PC-9 (cell line): ENCODE results near the gene MNS1. TPM values are rescaled to one million over a fixed set of nuclear protein-coding genes. Genes with fewer than 3 reads are reported as not detected.
"Not testable (repeated sequence)": the region's sequence is repeated elsewhere in the genome, so short reads cannot be mapped to it uniquely, and the experiment has no call there.

ENCODE experiments used
- BruUV-seq: library from RNA; stranded (reverse); fragments of 400-500 nt; replicated peaks from 2 replicates; lab custom pipeline; 2021; lab: Mats Ljungman, UMichigan
- CTCF ChIA-PET: fragments of 300-600 bp; sonication (Branson Sonifier 250); formaldehyde crosslinking; loops from one replicate; lab custom pipeline; 2022; ENCODE audit warnings: antibody characterized with exemption; lab: Charles Lee
- POLR2A ChIA-PET: fragments of 300-600 bp; sonication (Branson Sonifier 250); formaldehyde crosslinking; loops from one replicate; lab custom pipeline; 2022; ENCODE audit warnings: antibody characterized with exemption; ENCODE audit not compliant: unreplicated experiment; lab: Charles Lee
- DNase-seq, 2 experiments: peaks; one replicate each; pipeline versions ENCODE4 v3.0.0 to v3.0.0-alpha.2; 2015 to 2022; ENCODE audit warnings: mixed read lengths in 1 of 2
- H2AFZ ChIP-seq: fragments of 200-600 bp; sonication (generic); 2 replicates; pipeline ENCODE4 v1.8.1; 2017; ENCODE audit warnings: antibody characterized with exemption
- H3F3A ChIP-seq: fragments of 200-600 bp; sonication (generic); 2 replicates; pipeline ENCODE4 v1.8.1; 2017; ENCODE audit warnings: antibody characterized with exemption, mild to moderate bottlenecking, low read depth; ENCODE audit not compliant: insufficient read depth
- H3K27ac ChIP-seq: fragments of 200-600 bp; sonication (generic); 2 replicates; pipeline ENCODE4 v1.6.1; 2016; ENCODE audit warnings: mixed run types
- H3K27me3 ChIP-seq: fragments of 200-600 bp; sonication (generic); 2 replicates; pipeline ENCODE4 v1.6.1; 2016; ENCODE audit warnings: low read depth, mixed run types; ENCODE audit not compliant: insufficient read depth
- H3K36me3 ChIP-seq: fragments of 200-600 bp; sonication (generic); 2 replicates; pipeline ENCODE4 v1.6.1; 2016; ENCODE audit warnings: low read depth, mixed run types
- H3K4me1 ChIP-seq: fragments of 200-600 bp; sonication (generic); replicated peaks from 2 replicates; pipeline ENCODE4 v1.6.1; 2016; ENCODE audit warnings: mixed run types; ENCODE audit not compliant: insufficient read depth
- H3K4me2 ChIP-seq: fragments of 200-600 bp; sonication (generic); 2 replicates; pipeline ENCODE4 v1.6.1; 2017; ENCODE audit warnings: mixed run types
- H3K4me3 ChIP-seq: fragments of 200-600 bp; sonication (generic); 2 replicates; pipeline ENCODE4 v1.6.1; 2016; ENCODE audit warnings: mixed run types
- H3K79me2 ChIP-seq: fragments of 200-600 bp; sonication (generic); 2 replicates; pipeline ENCODE4 v1.6.1; 2017; ENCODE audit warnings: low read depth, mixed run types
- H3K9me2 ChIP-seq: fragments of 200-600 bp; sonication (generic); 2 replicates; pipeline ENCODE4 v1.8.1; 2017; ENCODE audit warnings: mild to moderate bottlenecking; ENCODE audit not compliant: insufficient read depth
- H3K9me3 ChIP-seq: fragments of 200-600 bp; sonication (generic); 2 replicates; pipeline ENCODE4 v1.8.1; 2016; ENCODE audit warnings: low read depth; ENCODE audit not compliant: insufficient read depth
- H4K20me1 ChIP-seq: fragments of 200-600 bp; sonication (generic); 2 replicates; pipeline ENCODE4 v1.8.1; 2017; ENCODE audit not compliant: insufficient read depth
- EZH2 ChIP-seq: fragments of 200-600 bp; sonication (generic); IDR thresholded peaks from 2 replicates; pipeline ENCODE4 v1.8.0; 2017; ENCODE audit warnings: antibody characterized with exemption, low read depth
- intact Hi-C: fragments of 100-400 bp; cut with micrococcal nuclease; formaldehyde crosslinking; loops from one replicate; pipeline ENCODE4 v1.10.0; 2022; ENCODE audit not compliant: unreplicated experiment
- total RNA-seq: library from RNA; stranded (reverse); gene quantifications from 2 replicates; pipeline ENCODE4 v1.2.3, GENCODE V29; 2021
- TF ChIP-seq, protein P1 (sequence below): fragments of 200-600 bp; sonication (generic); conservative IDR thresholded peaks from 2 replicates; pipeline ENCODE4 v1.6.1; 2017; ENCODE audit warnings: mixed run types, antibody characterized with exemption, mild to moderate bottlenecking, moderate library complexity

The MNS1 gene
- total RNA-seq, 1 experiment from 2014 or later: 16.2 TPM

DNA sequence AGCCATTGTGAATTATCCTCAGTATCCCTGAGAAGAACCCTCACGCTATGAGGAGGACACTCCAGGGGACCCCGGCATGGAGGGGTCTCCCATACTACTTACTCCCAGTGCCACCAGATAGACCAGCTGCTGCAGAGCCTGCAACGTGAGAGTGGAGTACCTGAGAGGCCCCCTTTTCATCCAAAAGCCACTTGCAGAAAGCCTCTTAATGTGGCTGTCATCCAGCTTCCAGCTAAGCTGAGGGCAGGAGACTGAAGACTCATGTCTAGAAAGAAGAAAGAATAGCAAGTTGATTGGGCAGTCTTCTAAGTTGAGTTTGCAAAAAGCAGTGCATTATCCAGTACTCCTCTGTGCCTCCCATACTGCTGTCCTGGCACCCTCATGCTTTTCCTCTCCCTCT is 27.3 kb upstream of the MNS1 start:
- Histone ChIP-seq H3K4me2 (no peak overlapping the region), H3K36me3 (no peaks in the 10 kb centered on the region), H3K27me3 (no peaks in the 10 kb centered on the region), H2AFZ (no peak overlapping the region), H3K9me2 (no peaks in the 10 kb centered on the region), H3K4me3 (no peak overlapping the region), H4K20me1 (no peaks in the 10 kb centered on the region), H3F3A (no peaks in the 10 kb centered on the region), H3K79me2 (no peaks in the 10 kb centered on the region), H3K9me3 (no peaks in the 10 kb centered on the region), H3K27ac (no peak overlapping the region), H3K4me1 (no peaks in the 10 kb centered on the region; the same call in 1 of the 2 replicates)
- TF ChIP-seq, protein P1, sequence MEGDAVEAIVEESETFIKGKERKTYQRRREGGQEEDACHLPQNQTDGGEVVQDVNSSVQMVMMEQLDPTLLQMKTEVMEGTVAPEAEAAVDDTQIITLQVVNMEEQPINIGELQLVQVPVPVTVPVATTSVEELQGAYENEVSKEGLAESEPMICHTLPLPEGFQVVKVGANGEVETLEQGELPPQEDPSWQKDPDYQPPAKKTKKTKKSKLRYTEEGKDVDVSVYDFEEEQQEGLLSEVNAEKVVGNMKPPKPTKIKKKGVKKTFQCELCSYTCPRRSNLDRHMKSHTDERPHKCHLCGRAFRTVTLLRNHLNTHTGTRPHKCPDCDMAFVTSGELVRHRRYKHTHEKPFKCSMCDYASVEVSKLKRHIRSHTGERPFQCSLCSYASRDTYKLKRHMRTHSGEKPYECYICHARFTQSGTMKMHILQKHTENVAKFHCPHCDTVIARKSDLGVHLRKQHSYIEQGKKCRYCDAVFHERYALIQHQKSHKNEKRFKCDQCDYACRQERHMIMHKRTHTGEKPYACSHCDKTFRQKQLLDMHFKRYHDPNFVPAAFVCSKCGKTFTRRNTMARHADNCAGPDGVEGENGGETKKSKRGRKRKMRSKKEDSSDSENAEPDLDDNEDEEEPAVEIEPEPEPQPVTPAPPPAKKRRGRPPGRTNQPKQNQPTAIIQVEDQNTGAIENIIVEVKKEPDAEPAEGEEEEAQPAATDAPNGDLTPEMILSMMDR: no peak
- no peak for TF ChIP-seq EZH2
- no TSS peak for BruUV-seq
- intact Hi-C loops: loop anchor here (5.0 to 10.0 kb wide), 3 partner anchors 393 to 1035 kb away; no protein-coding TSS in a partner anchor
- DNase-seq: no peak
- ChIA-PET CTCF (no interaction called here), POLR2A (no interaction called here)

DNA sequence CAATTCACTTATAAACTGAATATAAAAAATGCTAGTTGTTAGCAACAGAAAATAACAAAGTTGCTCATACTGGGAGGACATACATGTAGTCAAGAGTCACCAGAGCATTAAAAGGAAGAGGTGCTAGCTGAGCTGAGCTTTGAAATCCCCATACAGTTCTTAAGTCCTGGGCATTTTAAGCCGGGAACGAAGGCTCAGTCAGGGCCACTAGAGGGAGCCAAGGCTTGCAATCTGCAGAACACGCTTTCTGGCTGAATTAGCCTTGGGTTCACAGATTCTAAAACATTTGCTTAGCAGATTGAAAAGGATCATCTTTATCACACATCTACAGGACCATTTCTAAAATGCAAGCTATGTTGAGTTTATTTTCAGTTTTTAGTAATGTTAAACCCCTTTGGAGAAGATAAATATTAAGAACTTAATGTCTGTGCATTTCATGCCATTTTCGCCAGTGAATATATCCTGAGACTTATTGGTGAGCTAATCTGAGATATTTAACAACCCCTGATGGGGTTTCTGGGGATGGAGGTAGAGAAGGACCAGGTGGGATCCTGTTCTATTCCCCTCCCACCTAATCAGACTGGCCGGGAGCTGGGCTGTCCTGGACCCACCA is 26.3 kb upstream of the MNS1 start:
- H4K20me1 ChIP-seq: no peaks in the 10 kb centered on the region
- POLR2A ChIA-PET: interaction anchor here (0.7 kb wide), 1 partner anchor 429 kb away, joined by 5 read pairs; no protein-coding TSS in a partner anchor
- BruUV-seq: no TSS peak

DNA sequence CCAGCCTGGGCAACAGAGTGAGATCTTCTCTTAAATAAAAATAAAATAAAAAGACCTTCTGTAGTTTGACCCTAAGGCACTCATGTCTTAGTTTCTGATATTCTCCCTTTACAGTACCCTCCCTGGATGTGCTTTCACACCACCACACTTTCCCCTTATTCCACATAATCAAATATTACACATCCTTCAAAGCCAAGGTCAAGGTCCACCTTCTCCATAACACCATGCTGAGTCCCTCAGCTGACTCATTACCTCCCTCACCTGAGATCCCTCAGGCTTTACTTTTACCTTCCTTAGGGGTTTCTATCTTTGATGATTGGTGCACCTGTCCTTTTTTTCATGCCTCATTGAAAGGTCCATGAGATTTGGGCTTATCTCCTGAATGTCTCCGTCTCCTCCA is 25.5 kb upstream of the MNS1 start:
- Histone ChIP-seq H3K79me2 (no peaks in the 10 kb centered on the region), H3K27ac (no peak overlapping the region), H3K36me3 (no peaks in the 10 kb centered on the region), H3K4me1 (no peaks in the 10 kb centered on the region; the same call in 1 of the 2 replicates), H3K9me3 (no peaks in the 10 kb centered on the region), H3K4me2 (no peak overlapping the region), H3K4me3 (no peak overlapping the region), H3K9me2 (no peaks in the 10 kb centered on the region), H4K20me1 (no peaks in the 10 kb centered on the region), H2AFZ (no peak overlapping the region), H3F3A (no peaks in the 10 kb centered on the region), H3K27me3 (no peaks in the 10 kb centered on the region)
- ChIA-PET POLR2A (no interaction called here), CTCF (interaction anchor here (0.5 to 1.0 kb wide), 8 partner anchors 26 to 1037 kb away, joined by 3 to 7 read pairs (median 3); partner anchors contain the start of gene MNS1)
- TF ChIP-seq, protein P1: no peak
- no peak for TF ChIP-seq EZH2
- intact Hi-C loops: loop anchor here (5.0 to 10.0 kb wide), 3 partner anchors 394 to 1037 kb away; no protein-coding TSS in a partner anchor
- BruUV-seq: no TSS peak
- no peak for DNase-seq

More for the DNA sequence above, 26.3 kb upstream of the MNS1 start:
- H3K4me2 ChIP-seq: no peak overlapping the region
- no peaks in the 10 kb centered on the region for H3K9me3 ChIP-seq
- H3K36me3 ChIP-seq: no peaks in the 10 kb centered on the region
- H3K79me2 ChIP-seq: no peaks in the 10 kb centered on the region
- CTCF ChIA-PET: interaction anchor here (0.5 to 1.0 kb wide), 7 partner anchors 26 to 1036 kb away, joined by 3 to 7 read pairs (median 3); partner anchors contain the start of gene MNS1
- no peaks in the 10 kb centered on the region for H3K27me3 ChIP-seq
- peak; percentile 48 to 50 for DNase-seq
- H2AFZ ChIP-seq: no peak overlapping the region
- H3K9me2 ChIP-seq: no peaks in the 10 kb centered on the region
- no peak overlapping the region for H3K4me3 ChIP-seq
- H3K4me1 ChIP-seq: no peaks in the 10 kb centered on the region; the same call in 1 of the 2 replicates
- H3F3A ChIP-seq: no peaks in the 10 kb centered on the region
- H3K27ac ChIP-seq: no peak overlapping the region
- intact Hi-C loops: loop anchor here (1.0 to 10.0 kb wide), 5 partner anchors 394 to 1036 kb away; no protein-coding TSS in a partner anchor
- TF ChIP-seq, protein P1: peak; percentile 78
- TF ChIP-seq EZH2: no peak

DNA sequence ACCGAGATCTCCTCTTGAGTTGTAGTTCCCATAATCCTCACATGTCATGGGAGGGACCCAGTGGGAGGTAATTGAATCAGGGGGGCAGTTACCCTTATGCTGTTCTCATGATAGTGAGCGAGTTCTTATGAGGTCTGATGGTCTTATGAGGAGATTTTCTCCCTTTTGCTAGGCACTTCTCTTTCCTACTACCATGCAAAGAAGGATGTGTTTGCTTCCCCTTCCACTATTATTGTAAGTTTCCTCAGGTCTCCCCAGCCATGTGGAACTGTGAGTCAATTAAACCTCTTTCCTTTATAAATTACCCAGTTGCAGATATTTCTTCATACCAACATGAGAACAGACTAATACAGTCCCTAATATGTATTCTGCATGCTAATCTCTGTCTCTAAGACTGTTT is 21.3 kb upstream of the MNS1 start:
- DNase-seq: not testable (repeated sequence)

DNA sequence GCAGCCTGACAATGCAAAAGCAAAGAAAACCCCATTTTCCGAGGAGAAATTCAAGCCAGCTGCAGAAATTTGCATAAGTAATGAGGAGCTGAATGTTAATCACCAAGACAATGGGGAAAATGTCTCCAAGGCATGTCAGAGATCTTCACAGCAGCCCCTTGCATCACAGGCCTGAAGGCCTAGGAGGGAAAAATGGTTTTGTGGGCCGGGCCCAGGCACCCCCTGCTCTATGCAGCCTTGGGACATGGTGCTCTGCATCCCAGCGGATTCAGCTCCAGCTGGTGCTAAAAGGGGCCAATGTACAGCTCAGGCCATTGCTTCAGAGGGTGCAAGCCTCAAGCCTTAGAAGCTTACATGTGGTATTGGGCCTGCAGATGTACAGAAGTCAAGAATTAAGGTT is 20.5 kb upstream of the MNS1 start:
- POLR2A ChIA-PET, H3K9me3 ChIP-seq, H3F3A ChIP-seq, H3K79me2 ChIP-seq, H3K9me2 ChIP-seq, DNase-seq, H2AFZ ChIP-seq, H3K4me1 ChIP-seq, H3K36me3 ChIP-seq, intact Hi-C loops, H3K27ac ChIP-seq, H3K27me3 ChIP-seq, H3K4me3 ChIP-seq, H4K20me1 ChIP-seq, CTCF ChIA-PET, H3K4me2 ChIP-seq, BruUV-seq: not testable (repeated sequence)

More for the DNA sequence above, 21.3 kb upstream of the MNS1 start:
- H3K27ac ChIP-seq, H3K4me1 ChIP-seq, H3K4me2 ChIP-seq, H3K79me2 ChIP-seq, H3F3A ChIP-seq, H4K20me1 ChIP-seq, H3K9me2 ChIP-seq, CTCF ChIA-PET, H2AFZ ChIP-seq, H3K36me3 ChIP-seq, POLR2A ChIA-PET, BruUV-seq, H3K4me3 ChIP-seq, intact Hi-C loops, H3K9me3 ChIP-seq, H3K27me3 ChIP-seq: not testable (repeated sequence)
